GM12872 (cell line): Measurements from ENCODE around the gene CACNA1I.

Experiments
- CTCF ChIP-seq: IDR thresholded peaks from 3 replicates; pipeline ENCODE4 v1.5.1; 2011; ENCODE audit warnings: low read depth, mild to moderate bottlenecking, low read length, moderate library complexity; ENCODE audit not compliant: insufficient read depth

The CACNA1I gene

GRCh38 chr22:39725351-39726035 is 154.9 kb downstream of the CACNA1I start:
- TF ChIP-seq CTCF: no peak

- TF ChIP-seq CTCF: no peak
Measured at GRCh38 chr22:39727541-39727940, 157.0 kb downstream of the CACNA1I start.

- no peak for TF ChIP-seq CTCF
Measured at GRCh38 chr22:39728236-39728860, 157.8 kb downstream of the CACNA1I start.

GRCh38 chr22:39729141-39729934 is 158.8 kb downstream of the CACNA1I start:
- TF ChIP-seq CTCF: no peak

- no peak for TF ChIP-seq CTCF
Measured at GRCh38 chr22:39731481-39731880, 160.9 kb downstream of the CACNA1I start.

- TF ChIP-seq CTCF: no peak
Measured at GRCh38 chr22:39731881-39732555, 161.5 kb downstream of the CACNA1I start.

GRCh38 chr22:39732625-39733024 is 162.1 kb downstream of the CACNA1I start:
- no peak for TF ChIP-seq CTCF
